Stimulated activated CD4-positive, alpha-beta T cell treated with anti-CD3 and anti-CD28 coated beads, Interleukin-1b, Interleukin-23, amount 100 ng/mL, for 48 hours (primary cell): ENCODE data around the gene ST6GALNAC5.
"Not testable (repeated sequence)": the region's sequence is repeated elsewhere in the genome, so short reads cannot be mapped to it uniquely, and the experiment has no call there.

Experiments used
- DNase-seq: peaks from one replicate; pipeline ENCODE4 v3.0.0-alpha.2; 2020

The ST6GALNAC5 gene

DNA sequence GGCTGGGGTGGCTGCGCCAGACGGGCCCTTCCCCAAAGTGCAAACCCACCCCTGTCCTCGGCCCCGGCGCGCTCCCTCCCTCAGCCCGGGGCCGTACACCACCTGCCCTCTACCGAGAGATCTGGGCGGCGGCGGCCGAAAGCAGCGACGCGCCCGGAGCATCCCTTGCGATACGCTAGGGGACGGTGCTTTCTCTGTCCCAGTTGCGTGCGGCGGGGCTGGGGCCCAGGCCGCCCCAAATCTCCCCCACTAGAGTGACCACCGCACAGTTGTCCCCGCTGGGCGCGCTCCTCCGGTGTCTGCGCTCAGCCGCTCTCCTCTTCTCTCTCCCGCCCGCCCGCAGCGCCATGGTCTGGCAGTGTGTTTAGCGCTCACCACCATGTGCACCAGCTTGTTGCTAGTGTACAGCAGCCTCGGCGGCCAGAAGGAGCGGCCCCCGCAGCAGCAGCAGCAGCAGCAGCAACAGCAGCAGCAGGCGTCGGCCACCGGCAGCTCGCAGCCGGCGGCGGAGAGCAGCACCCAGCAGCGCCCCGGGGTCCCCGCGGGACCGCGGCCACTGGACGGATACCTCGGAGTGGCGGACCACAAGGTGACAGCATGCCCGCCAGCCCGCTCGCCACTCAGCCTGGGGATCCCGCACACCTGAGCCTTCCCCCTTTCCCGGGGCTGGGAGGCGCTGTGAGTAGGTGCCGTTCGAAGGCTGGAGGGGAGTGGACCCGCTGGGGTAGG, 1.0 kb downstream of the ST6GALNAC5 start:
- DNase-seq, result peak; percentile 27

DNA sequence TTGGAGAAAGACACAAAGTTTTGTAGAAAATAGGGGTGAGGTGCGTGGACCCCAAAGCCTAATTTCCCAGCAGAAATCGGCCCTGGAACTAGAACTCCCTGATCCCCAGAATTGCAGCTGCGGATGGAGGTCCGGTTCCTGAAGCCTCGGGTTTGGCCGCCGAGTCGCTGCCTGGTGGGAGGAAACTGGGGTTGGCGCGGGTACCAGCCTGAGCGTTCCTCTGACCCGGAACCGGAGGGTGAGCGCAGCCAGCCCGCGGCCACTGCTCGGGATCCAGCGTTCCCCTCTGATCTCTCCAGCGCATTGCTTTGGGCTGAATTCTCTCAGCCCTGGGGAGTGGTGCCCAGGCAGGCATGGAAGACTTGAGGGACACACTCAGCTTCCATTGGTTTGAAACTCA, 1.6 kb downstream of the ST6GALNAC5 start:
- no peak for DNase-seq

GRCh38 chr1:76870037-76870436, 2.8 kb downstream of the ST6GALNAC5 start:
- no peak for DNase-seq

DNA sequence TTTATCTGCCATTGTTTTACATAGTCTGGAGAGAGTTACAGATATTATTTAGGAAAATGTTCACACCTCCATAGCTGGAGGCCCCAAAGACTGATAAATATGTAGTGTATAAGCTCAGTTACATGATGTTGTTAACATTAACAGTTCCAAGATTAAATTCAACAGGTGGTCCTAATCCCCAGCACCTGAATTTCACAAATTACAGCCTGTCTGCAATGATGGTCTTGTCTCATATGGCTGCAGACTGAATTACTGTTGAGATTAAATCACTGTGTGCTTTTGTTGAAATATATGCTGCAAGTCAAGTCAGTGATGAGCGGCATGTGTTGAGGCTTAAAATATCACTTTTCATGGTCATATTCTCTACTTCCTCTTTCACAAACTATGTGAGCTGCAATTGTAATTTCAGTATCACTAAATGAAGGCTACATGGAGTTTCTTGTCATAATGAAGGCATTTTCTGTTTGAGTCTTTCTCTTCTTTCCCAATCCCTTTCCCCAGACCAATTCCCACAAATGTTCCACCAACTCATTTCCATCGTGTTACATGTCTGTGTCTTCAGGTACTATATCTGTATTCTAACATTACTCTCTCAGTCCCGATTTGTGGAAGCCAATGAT, 4.2 kb downstream of the ST6GALNAC5 start:
- no peak for DNase-seq

DNA sequence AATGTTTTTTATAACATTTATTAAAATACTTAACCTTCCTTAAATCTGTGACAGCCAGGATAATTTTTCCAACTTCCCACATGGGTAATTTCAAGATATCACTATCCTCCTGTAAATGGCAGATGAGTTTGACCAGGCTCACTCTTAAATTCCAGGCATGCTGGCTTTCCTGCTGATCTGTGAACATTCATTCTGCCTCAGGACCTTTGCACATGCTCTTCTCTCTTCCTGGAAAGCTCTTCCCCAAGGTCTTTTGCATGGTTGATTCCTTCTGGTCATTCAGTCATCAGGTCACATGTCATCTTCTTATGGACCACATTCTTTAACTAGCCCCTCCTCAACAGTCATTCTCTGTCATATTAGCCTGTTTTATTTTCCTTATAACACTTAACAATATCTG, 5.7 kb downstream of the ST6GALNAC5 start:
- no peak for DNase-seq

GRCh38 chr1:76876655-76877395, 9.5 kb downstream of the ST6GALNAC5 start:
- DNase-seq, result no peak

- DNase-seq, result not testable (repeated sequence)
Measured at GRCh38 chr1:76879014-76879413, 11.7 kb downstream of the ST6GALNAC5 start.

- DNase-seq, result no peak
Measured at GRCh38 chr1:76881762-76882161, 14.5 kb downstream of the ST6GALNAC5 start.

DNA sequence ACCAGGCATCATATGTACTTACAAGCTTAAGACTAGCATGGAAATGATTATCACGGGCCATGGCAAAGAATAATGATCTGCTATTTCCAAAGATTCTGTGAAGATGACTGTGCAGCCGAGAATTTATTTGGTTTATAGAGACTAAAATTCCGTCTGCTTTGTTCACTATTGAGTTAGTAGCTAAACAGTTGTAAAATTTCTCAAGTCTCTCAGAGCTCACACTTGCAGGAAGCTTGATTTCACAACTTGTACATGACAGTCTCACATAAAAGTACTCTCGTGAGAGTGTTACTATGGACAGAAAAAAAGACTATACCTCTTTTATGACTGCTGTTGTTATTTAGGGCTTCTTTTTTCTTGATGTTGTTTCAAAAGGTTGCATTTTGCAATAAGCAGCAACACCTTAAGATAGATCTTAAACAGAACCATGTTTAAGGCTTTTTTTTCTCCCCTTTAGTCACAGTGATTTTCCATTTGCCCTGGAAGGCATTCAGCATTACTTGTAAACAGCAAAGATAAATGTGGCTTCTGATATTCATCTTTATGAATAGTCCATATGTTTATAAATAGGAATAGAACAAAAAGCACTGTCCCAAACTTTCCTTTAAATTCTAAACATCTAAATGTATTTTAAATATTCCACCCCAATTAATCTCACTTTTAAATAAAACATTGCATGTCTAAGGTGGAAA, 24.8 kb downstream of the ST6GALNAC5 start:
- no peak for DNase-seq

GRCh38 chr1:76892675-76893074, 25.4 kb downstream of the ST6GALNAC5 start:
- no peak for DNase-seq

DNA sequence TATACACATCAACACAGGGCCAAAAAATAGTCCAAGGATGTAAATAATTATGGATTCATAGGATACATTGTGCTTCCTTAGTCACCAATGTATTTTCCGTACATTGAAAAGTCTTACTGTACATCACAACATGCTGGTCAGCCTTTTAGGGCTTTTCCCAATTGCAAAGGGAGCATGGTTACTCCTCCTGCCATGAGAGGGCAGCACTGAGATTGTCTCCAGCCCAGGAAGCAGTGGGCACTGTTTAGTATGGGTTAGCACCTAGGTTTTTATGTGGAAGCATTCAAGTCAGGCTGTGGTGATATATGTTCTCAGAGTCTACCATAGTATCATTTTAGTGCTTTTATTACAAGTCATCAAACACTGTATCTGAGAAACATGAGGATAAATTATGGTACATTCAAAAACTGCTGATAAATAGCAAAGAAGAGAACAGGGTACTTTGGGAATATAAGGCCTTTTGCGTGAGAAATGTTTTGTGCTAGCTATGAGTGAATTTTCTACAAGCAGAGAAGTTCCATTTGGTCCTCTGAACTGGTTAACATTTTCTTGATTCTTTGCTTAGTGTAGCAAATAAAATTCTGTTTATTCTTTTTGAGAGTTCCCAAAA, 34.0 kb downstream of the ST6GALNAC5 start:
- peak; percentile 18 for DNase-seq

DNA sequence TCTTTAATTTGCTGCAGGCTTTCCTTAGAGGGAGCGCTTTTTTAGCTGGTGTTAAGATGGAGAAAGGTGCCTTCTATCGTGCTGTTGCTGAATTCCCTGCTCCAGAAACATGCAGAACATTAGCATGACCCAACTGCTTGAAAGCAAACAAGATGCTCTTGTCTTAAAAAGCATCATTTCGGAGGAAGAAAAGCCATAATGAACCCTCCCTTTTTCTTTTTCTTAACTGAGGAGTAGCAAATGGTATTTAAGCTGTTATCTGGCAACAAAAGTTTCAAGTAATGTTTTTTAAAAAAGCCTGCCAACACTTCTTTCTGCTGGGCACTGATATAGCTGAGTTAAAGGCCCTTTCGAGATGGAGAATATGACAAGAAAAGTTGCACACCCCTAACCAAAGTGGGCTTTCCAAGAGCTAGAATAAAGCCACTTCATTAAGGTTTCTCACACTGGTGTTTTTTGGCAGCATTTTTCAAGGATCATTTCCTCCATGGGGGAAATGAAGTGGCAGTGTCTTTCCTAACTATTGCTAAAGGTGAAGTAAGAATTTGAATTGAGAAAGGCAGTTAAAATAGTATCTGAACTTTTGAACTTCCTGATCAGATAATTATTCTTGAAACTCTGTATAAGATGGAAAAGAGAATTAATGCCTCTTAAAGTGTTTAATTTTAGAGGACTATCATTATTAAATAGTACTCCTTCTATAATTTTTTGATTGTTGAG, 38.8 kb downstream of the ST6GALNAC5 start:
- no peak for DNase-seq

DNA sequence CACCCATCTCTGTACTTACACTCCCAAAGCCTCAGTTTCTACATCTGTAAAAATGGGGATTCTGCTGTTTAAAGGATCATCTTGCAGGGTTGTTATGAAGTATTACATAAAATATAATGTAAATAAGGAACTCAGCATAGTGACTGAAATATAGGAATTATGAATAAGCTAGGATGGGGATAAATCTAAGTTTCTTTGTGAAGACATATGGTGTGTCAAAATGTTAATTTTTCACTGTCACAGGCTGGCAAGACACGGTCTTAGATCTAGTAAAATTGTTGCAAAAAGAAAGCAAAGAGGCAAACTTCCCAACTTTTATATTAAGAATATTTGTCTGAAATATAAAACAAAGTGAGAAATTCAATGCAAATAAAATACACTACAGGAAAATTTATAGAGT, 42.0 kb downstream of the ST6GALNAC5 start:
- no peak for DNase-seq

DNA sequence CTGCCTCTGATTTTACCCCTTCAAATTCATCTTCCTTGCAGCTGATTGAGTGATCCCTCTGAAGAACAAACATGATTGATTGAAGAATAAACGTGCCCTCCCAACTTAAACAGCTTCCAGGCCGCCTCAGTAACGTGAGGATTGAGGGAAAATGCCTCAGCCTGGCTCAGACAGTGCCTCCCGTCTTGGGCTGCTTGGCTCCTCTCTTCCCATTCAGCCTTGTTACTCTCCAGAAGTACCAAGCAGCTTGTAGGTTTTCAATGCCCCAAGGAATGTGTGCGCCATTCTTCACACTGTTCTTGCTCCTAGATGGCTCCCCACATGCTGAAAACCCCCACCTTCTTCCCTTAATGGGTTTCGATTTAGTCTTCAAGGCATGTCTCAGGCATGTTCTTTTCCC, 51.8 kb downstream of the ST6GALNAC5 start:
- no peak for DNase-seq

DNA sequence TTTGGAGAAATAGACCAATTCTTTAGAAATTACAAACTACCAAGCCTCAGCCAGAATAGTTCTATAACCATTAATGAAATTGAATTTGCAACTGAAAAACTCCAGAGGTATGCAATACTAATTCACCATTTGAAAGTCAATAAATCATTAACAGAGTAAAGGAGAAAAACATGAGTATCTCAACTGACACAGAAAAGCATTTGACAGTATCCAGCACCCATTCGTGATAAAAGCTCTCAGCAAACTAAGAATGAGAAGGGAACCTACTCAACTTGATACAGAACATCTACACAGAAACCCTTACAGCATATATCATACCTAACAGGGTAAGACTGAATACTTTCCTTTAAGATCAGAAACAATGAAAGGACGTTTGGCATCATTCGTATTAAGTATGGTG, 54.3 kb downstream of the ST6GALNAC5 start:
- no peak for DNase-seq

- no peak for DNase-seq
Measured at GRCh38 chr1:76925825-76926224, 58.5 kb downstream of the ST6GALNAC5 start.

DNA sequence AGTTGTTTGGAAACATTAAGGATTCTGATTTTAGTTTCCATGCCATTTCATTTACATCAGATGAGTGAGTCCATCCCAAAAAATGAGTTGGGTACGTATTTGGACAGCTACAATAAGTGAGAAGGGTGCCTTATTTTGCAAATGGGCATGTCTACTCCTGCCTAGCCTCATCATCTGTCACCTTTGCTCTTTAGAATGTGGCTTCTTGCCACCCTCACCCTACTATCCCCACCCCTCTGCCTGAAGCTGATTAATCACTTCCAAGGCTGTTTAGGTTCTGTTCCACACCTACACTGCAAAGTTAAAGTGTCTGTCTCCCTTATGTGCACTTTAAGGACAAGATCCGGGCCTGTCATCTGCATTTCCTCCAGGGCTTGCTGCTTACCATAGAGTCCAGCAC, 61.2 kb downstream of the ST6GALNAC5 start:
- DNase-seq, result no peak

GRCh38 chr1:76929136-76929535, 61.9 kb downstream of the ST6GALNAC5 start:
- DNase-seq, result no peak

DNA sequence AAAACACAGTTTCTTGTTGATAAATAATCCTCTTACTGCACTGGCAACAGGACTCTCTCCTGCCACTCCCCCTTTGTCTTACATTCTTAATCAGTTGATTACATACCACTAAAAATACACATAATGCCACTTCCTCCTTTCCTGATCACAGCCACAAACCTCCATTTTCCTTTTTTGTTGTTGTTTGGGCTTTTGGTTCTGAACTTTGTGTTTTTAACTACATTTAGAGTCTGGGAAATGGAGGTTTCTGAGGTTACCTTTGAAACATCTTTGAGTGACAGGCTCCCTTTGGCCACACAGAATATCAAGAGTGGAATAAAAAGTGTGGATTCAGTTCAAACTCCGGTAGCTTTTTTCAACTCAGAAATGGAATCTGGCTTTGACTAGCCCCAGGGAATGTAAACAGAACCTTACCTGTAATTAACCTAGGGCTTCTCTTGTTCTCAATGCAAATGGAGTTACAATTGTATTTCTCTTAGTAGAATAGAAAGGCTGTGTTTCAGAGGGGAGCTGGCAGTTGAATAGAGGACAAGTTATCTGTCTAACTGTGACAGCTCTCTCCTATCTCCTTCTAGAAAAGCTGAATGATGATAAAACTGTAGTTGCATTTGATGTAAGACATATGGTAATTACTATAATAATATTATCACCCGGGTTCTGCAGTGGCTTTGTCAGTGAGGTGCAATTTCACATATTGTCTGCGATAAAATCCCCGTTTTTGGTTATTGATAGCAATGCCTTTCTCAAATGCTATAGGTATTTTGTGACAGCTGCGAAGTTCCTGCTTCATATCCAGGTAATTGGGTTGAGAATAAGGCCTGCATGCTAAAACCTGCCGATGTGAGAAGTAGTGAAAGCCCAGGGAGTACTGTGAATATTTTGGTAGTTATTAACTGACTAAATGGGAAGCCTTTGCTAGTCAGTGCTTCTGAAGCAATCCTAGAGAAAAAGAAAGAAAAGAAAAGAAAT, 66.9 kb downstream of the ST6GALNAC5 start:
- DNase-seq, result no peak

GRCh38 chr1:76938304-76938703, 71.0 kb downstream of the ST6GALNAC5 start:
- DNase-seq, result no peak
